Activated CD4-positive, CD25-positive, alpha-beta regulatory T cell treated with anti-CD3 and anti-CD28 coated beads, Interleukin-2, amount 50 U/mL, for 16 hours (primary cell): Measurements from ENCODE around the gene FAM171A2.
A peak's percentile ranks its signal among the peaks of the same experiment; 100 is the strongest.
"Not testable (repeated sequence)": the region's sequence is repeated elsewhere in the genome, so short reads cannot be mapped to it uniquely, and the experiment has no call there.

ENCODE experiments used
- DNase-seq: peaks from one replicate; pipeline ENCODE4 v3.0.0-alpha.2; 2020; ENCODE audit warnings: low read depth, low spot score

FAM171A2 gene

GRCh38 chr17:44363613-44364159, at the start of gene FAM171A2:
TSS of gene FAM171A2 (minus strand) at chr17:44363853. CDS start at chr17:44363714, 139 bp downstream.
- DNase-seq = no peak

- no peak for DNase-seq
Observed at GRCh38 chr17:44409309-44410028, 45.8 kb upstream of the FAM171A2 start.

GRCh38 chr17:44408786-44409185, 45.1 kb upstream of the FAM171A2 start:
- no peak for DNase-seq

GRCh38 chr17:44402564-44403172, 39.0 kb upstream of the FAM171A2 start:
- no peak for DNase-seq

DNA sequence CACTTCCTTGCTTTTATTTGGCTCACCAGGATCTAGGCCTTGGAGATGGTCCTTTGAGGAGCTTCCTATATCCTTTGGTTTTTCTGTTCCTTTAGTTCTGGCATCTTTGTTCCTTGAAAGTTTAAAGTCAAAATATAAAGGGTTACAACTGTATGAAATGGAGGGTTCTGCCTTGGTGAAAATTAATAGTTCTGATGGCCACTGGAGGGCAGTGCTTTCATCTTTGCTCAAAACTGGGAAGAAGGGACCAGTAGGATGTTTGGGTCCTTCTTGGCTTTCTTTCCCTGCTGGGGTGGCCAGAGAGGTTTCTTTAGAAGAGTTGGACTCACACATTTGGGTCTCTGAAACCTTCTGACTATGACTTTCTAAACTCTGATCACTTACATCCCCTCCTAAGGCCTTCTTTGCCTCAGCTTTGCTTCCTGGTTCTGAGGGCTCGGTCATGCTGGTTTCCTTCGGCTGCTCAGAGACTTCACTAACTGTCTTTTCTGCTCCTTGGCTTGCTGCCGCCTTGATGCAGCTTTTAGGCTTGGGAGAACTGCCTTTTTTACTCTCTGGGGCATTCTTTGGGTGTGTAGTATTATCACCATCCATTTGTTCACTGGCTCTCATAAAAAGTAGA, 36.7 kb upstream of the FAM171A2 start:
- no peak for DNase-seq

GRCh38 chr17:44398692-44399691, 35.3 kb upstream of the FAM171A2 start:
- no peak for DNase-seq

DNA sequence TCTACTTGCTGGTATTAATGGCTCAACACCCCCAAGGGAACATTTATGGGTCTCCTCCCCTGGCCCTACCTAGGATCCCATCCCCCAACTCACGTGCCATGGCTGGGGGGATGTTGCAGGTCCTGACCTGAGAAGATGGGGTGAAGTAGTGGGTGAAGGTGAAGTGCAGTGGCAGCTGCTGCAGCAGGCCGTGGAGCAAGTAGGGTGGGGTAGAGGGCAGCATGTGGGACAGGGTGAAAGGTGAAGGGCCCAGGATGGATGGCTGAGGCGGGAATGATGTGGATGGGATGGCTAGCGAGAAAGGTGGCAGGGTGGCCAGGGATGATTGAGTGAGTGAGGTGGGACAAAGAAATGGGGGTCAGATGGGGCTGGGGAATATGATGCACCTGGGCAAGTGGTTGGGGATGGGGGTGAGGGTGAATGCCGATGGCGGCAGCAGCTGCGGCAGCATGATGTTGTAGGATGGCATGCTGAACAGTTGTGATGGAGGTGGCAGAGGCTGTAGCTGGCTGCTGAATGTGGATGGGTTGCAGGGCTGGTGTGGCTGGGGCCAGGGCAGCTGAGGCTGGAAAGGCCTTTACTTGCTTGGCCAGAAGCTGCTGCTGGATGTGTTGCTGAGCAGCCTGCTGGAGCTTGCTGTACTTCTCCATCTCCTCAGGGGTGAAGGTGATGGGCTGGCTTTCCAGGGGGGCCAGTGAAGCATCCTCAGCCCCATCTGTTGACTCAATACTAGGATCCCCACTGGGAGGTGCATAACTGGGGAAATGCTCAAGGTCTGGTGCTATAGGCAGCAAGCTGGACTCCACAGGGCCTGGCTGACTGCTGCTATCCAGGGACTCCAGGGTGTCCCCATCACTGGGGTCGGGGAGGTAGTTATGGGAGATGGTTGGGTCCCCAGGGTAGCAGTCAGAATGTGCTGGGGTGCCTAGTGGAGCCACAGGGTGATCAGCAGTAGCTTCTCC, 34.1 kb upstream of the FAM171A2 start:
- DNase-seq = no peak

DNA sequence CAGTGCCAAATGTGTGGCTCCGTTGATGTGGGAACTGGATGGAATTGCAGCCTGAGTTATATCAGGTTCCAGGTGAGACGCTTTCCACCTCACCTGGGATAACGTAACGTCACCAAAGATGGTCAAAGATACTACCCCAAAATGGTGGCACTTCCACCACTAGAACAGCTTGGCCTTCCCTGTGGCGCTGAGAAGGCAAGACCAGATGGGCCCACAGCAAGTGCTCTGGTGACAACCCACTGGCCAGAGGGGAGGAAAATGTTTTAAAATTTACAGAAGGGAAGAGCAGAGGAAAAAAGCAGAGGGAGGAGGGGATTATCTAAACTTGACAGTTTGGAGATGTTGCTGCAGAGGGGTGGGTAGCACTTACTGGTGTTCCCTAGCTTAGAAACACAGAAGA, 33.3 kb upstream of the FAM171A2 start:
- no peak for DNase-seq

DNA sequence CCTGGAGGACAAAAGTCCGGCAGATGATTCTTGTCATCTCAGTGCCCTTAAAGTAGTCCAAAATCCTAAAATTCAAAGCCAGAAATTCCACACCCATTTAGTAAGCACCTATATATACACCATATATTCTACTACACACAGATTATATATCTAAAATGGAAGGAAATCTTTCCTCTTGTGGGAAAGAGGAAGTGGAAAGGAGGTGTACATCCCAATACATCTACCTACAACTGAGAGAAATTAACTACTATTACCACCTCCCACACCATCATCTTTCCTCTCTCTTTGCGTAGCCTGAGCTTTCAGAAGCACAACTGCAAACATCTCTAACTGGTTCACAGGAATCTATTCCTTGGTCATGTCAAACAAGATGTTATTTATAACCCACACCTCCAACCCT, 31.2 kb upstream of the FAM171A2 start:
- no peak for DNase-seq

- DNase-seq = not testable (repeated sequence)
Observed at GRCh38 chr17:44394112-44394511, 30.5 kb upstream of the FAM171A2 start.

DNA sequence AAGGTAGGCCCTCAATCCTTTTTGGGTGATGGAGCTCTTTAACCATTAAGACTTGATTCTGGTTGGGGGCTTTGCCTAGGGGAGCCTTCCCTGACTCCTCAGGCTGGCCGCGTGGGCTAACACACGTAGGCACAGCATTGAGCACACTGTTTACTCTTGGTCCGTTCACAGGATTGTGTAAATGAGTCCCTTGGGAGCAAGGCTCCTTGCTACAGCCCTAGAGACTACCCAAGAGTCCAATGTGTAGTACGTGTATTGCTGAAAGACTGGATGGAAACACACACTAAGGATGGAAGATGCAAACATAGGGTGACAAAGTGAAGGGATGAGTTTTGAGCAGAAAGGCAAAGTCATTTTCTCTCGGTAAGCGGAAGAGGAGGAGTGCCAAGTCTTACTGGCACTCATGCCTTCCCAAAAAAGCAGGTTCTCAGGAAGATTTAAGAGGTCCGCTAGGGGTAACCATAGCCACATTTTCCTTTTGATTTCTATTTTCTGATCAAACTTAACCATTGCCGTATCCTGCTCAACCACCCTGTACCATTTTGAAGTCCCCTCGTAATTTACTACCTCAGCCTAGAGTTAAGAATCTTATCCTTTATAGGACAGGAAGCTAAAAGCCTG, 26.7 kb upstream of the FAM171A2 start:
- no peak for DNase-seq

DNA sequence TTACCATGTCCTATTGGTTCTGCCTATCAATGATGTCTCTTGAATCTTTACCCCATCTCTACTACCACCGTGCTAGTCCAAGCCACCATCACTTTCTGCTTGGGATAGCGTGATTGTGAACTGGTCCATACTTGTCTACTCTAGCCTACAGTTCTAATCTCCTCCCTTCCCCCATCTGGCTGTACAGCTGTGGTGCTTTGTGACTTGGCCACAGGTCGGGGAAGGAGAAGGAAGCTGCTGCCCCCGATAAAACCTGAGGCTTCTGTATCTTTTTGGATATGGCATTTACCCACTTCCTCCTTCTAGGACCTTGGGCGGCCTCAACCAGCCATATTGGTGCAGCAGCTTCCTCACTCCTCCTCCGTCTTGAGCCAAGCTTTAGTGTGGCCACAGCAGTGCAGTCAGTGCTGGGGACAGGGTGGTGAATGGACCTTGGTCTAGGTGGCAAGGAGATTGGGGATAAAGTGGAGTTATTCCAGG, 26.1 kb upstream of the FAM171A2 start:
- DNase-seq = no peak

DNA sequence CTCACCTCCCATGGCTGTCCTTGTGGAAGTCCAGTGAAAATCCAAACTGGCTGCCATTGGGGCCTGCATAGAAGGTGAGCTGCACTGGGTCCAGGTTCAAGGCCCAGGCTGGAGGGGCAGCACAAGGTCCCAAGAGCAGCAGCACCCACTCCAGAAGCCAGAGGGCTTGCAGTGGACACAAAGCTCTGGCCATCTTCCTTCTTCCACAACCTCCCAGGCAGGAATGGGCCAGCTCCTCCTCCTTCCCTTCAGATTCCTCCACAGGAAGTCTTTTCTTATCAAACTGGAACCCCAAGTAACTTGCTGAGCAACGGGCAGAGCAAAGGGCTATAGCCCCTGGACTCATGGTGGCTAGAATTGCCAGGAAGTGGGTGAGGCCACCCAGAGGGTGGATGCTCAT, 25.6 kb upstream of the FAM171A2 start, which contains the start of gene ITGA2B:
Gene ITGA2B (minus strand): TSS at position 369 of the 400 bp plus-strand sequence. CDS start 176 bp downstream, at position 193.
- DNase-seq = no peak

GRCh38 chr17:44387804-44388203, 24.2 kb upstream of the FAM171A2 start:
- DNase-seq = no peak

GRCh38 chr17:44386182-44386525, 22.5 kb upstream of the FAM171A2 start:
- no peak for DNase-seq

GRCh38 chr17:44385287-44386181, 21.9 kb upstream of the FAM171A2 start:
- DNase-seq = peak; percentile 60

DNA sequence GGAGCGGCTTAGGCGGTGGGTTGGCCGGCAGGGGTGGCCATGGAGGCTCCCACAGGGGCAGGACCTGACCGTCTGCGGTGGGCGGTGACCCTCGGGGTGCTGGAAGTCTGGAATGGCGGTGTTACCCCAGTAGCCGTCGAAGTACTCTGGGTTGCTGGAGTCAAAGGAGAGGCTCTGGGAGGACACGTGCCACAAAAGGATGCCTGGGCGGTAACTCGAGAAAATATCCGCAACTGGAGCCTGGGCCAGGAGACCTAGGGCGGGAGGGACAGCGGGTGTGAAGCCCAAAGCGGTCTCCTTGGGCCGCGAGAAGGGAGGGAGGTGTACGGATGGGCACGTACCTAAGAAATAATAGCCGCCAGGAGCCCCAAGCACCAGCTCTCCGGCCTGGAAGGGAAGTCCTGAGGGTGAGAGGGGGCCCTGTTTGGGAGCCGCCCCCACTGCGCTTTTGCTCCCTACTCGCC, 21.2 kb upstream of the FAM171A2 start:
- no peak for DNase-seq

- no peak for DNase-seq
Observed at GRCh38 chr17:44384281-44384822, 20.7 kb upstream of the FAM171A2 start.
